ENCODE measurements around the gene RAB5IF.

The RAB5IF gene

DNA sequence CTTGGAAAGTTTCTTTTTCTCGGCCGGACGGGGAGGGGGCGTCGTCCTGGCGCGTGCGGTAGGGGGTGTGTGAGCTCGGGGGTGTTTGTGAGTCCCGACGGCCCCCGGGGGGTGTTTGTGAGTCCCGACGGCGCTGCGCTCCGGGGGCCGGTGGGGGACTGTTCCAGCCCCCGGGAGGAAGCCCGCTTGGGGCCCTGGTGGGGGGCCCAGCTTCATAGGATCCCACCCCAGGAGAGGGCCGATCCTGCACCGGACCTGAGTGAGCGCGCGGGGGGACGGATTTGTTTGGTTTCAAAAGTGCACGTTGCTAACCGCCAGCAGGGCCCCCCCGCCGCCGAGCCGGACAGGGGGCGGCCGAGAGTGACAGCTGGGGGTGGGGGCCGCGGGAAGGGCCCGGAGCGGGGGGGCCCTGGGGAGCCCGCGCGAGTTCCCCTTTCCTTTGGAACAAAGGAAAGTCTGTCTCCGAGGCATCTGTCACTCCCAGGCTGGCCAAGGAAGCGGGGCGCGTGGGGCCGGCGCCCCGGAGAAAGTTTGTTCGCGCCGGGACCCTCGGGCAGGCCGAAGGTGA, 31.7 kb upstream of the RAB5IF start:
- peak overlapping the region; percentile 85 for H3K9ac ChIP-seq (ENCODE audit: low read depth, low read length)
- peaks cover 36% of the 10 kb centered on the region for H3K4me1 ChIP-seq (ENCODE audit: insufficient read depth, low read length)
- H3K27me3 ChIP-seq (ENCODE audit: insufficient read depth, low read length) = no peaks in the 10 kb centered on the region
- peak overlapping the region; percentile 88 for H3K27ac ChIP-seq (ENCODE audit: low read depth, low read length)
- under 1% methylated on average over 50 of the region's 53 CpGs for WGBS
- H3K9me3 ChIP-seq (ENCODE audit: insufficient read depth, low read depth, low read length) = no peaks in the 10 kb centered on the region
- H3K36me3 ChIP-seq (ENCODE audit: insufficient read depth, low read length) = peaks cover 11% of the 10 kb centered on the region
- peak overlapping the region; percentile 95 for H3K4me3 ChIP-seq (ENCODE audit: low read length)

DNA sequence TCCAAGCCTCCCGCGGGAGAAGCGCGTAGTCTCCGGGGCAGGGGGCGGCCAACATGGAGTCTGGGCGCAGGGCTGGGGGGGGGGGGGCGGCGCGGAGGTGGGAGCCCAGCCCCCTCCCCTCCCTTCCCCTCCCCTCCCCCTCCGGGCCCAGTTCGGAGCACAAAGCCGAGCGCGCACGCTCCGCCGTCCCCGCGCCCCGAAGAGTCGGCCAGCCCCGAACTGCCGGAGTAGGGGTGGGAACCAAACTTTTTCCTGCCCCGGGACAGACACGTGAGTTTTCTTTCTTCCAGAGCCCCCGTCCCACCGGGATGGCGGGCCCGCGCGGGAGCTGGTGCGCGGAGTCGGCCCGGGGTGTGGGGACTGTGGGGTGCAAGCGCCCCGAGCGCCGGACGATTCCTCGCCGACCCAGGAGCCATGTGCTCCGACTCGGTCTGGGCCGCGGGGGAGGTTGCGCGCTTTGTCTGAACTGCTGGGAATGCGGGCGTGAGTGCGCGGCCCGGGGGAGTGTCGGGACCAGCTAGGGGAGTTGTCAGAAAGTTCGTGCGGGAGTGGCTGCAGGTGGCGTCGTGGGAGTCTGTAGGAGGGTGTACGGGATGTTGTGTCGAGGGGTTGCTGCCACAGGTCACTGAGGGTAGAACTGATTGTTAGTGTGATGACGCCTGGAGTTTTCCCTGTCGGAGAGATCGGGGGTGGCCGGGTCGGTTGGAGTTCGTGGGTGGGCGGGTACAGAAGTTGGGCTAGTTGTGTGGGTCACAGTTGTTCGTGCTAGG, 31.0 kb upstream of the RAB5IF start:
- H3K27me3 ChIP-seq (ENCODE audit: insufficient read depth, low read length) = no peaks in the 10 kb centered on the region
- peak overlapping the region; percentile 95 for H3K4me3 ChIP-seq (ENCODE audit: low read length)
- H3K9me3 ChIP-seq (ENCODE audit: insufficient read depth, low read depth, low read length) = no peaks in the 10 kb centered on the region
- H3K9ac ChIP-seq (ENCODE audit: low read depth, low read length) = peak overlapping the region; percentile 97
- H3K27ac ChIP-seq (ENCODE audit: low read depth, low read length) = peak overlapping the region; percentile 88
- H3K4me1 ChIP-seq (ENCODE audit: insufficient read depth, low read length) = peaks cover 34% of the 10 kb centered on the region
- peaks cover 16% of the 10 kb centered on the region for H3K36me3 ChIP-seq (ENCODE audit: insufficient read depth, low read length)
- under 1% methylated on average over 60 of the region's 69 CpGs for WGBS

DNA sequence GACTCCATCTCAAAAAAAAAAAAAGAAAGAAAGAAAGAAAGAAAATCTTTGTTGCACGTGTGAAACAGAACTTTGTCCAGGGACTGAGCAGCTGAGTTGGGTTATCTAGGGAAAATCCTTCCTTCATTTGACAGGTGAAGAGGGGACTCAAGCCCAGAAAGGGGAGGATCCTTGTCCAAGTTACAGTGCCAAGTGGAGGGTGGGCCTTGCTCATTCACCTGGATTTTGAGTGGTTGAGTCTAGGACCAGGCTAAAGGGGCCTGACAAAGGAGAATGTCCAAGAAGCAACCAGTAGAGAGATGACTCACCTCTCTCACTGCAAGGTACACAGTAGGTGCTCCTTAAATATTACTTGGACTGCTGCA, 29.5 kb upstream of the RAB5IF start:
- Histone ChIP-seq H3K4me1 (ENCODE audit: insufficient read depth, low read length) (peaks cover 24% of the 10 kb centered on the region), H3K4me3 (ENCODE audit: low read length) (no peak overlapping the region), H3K36me3 (ENCODE audit: insufficient read depth, low read length) (peaks cover 29% of the 10 kb centered on the region), H3K9me3 (ENCODE audit: insufficient read depth, low read depth, low read length) (no peaks in the 10 kb centered on the region), H3K27me3 (ENCODE audit: insufficient read depth, low read length) (no peaks in the 10 kb centered on the region), H3K9ac (ENCODE audit: low read depth, low read length) (no peak overlapping the region), H3K27ac (ENCODE audit: low read depth, low read length) (no peak overlapping the region)
- WGBS = 88% methylated on average over 1 of the region's 1 CpG

DNA sequence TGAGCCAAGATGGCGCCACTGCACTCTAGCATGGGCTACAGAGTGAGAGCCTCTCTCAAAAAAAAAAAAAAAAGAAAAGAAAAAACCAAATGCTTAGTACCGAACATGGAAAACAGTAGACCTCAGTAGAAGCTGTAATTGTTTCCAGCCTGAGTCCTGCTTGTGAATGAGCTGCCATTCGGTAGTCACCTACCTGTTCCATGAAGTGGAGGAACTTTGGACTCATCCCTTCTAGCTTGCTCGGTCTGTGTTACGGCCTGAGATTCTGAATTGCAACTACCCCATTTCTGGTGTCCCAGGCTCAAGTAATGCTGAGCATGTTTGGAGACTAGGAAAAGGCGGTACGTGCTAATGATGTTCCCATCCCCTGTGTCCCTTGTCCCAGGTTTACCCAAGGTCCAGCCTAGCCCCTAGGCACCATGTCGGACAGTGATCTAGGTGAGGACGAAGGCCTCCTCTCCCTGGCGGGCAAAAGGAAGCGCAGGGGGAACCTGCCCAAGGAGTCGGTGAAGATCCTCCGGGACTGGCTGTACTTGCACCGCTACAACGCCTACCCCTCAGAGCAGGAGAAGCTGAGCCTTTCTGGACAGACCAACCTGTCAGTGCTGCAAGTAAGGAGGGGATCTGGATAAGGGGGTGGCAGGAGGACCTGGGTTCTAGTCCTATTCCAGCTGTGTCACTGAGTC, 27.1 kb upstream of the RAB5IF start:
- Histone ChIP-seq H3K4me3 (ENCODE audit: low read length) (no peak overlapping the region), H3K27ac (ENCODE audit: low read depth, low read length) (no peak overlapping the region), H3K27me3 (ENCODE audit: insufficient read depth, low read length) (no peaks in the 10 kb centered on the region), H3K9me3 (ENCODE audit: insufficient read depth, low read depth, low read length) (no peaks in the 10 kb centered on the region), H3K9ac (ENCODE audit: low read depth, low read length) (no peak overlapping the region), H3K36me3 (ENCODE audit: insufficient read depth, low read length) (peaks cover 50% of the 10 kb centered on the region), H3K4me1 (ENCODE audit: insufficient read depth, low read length) (peaks cover 6% of the 10 kb centered on the region)
- 96% methylated on average over 15 of the region's 15 CpGs for WGBS

DNA sequence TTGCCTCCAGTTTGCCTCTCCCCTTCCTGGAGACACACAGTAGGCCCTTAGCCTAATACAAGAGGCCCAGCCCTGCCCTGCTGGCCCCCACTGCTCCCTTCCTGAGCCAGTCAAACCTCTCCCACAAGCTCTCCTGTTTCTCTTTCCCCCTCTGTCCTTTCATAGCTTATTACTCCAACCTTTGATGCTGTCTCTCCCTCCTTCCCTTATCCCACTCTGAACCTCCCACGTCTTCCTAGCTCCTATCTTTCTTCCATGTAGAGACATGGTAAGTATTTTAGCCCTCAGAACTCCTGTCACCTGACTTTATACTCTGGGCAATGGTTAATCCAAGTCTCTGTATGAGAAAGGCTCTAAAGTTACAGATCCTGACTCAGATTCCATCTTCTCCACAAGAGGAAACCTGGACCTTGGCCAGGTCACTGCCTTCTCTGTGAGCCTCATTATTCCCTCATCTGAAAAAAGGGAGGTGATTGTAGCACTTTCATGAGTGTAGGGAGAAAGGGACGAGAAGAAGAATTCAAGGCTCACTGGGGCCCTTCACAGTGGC, 25.5 kb upstream of the RAB5IF start:
- Histone ChIP-seq H3K36me3 (ENCODE audit: insufficient read depth, low read length) (peaks cover 50% of the 10 kb centered on the region), H3K4me3 (ENCODE audit: low read length) (no peak overlapping the region), H3K4me1 (ENCODE audit: insufficient read depth, low read length) (peaks cover 17% of the 10 kb centered on the region), H3K27me3 (ENCODE audit: insufficient read depth, low read length) (no peaks in the 10 kb centered on the region), H3K9ac (ENCODE audit: low read depth, low read length) (no peak overlapping the region), H3K9me3 (ENCODE audit: insufficient read depth, low read depth, low read length) (no peaks in the 10 kb centered on the region), H3K27ac (ENCODE audit: low read depth, low read length) (no peak overlapping the region)
- WGBS = 93% methylated on average over 2 of the region's 2 CpGs

DNA sequence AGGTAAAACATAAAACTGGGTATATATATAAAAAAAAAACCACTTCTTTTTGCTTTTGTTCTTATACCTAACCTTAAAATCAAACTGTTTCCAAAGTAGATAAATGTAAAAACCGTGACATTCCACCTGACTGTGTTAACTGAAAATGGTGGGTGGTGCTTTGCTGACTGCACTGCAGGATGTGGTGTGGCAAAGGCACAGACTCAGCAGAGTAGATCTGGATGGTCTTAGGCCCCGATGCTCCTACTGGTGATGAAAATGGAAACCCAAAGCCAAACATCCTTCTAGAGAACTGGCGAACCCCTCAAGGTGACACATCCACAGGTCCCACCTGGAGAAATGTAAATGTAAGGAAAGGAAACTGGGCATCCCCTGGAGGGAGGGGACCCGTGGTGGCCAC, 23.3 kb upstream of the RAB5IF start:
- no peak overlapping the region for H3K9ac ChIP-seq (ENCODE audit: low read depth, low read length)
- WGBS = 92% methylated on average over 4 of the region's 4 CpGs
- H3K4me1 ChIP-seq (ENCODE audit: insufficient read depth, low read length) = peaks cover 25% of the 10 kb centered on the region
- no peak overlapping the region for H3K27ac ChIP-seq (ENCODE audit: low read depth, low read length)
- no peaks in the 10 kb centered on the region for H3K27me3 ChIP-seq (ENCODE audit: insufficient read depth, low read length)
- H3K9me3 ChIP-seq (ENCODE audit: insufficient read depth, low read depth, low read length) = no peaks in the 10 kb centered on the region
- no peak overlapping the region for H3K4me3 ChIP-seq (ENCODE audit: low read length)
- H3K36me3 ChIP-seq (ENCODE audit: insufficient read depth, low read length) = peaks cover 53% of the 10 kb centered on the region

DNA sequence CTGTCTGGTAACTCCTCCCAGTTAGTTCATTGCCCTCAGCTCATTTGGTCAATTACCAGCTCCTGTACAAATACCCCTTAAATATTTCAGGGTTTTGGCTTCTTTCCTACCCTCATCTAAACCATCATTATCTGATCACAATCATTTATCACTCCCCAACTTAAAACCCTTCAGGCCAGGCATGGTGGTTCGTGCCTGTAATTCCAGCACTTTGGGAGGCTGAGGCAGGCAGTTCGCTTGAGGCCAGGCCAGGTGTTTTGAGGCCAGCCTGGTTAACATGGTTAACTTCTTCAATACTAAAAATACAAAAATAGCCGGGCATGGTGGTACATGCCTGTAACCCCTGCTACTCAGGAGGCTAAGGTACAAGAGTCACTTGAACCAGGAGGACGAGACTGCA, 22.8 kb upstream of the RAB5IF start:
- no peaks in the 10 kb centered on the region for H3K9me3 ChIP-seq (ENCODE audit: insufficient read depth, low read depth, low read length)
- no peaks in the 10 kb centered on the region for H3K27me3 ChIP-seq (ENCODE audit: insufficient read depth, low read length)
- peaks cover 25% of the 10 kb centered on the region for H3K4me1 ChIP-seq (ENCODE audit: insufficient read depth, low read length)
- H3K27ac ChIP-seq (ENCODE audit: low read depth, low read length) = no peak overlapping the region
- no peak overlapping the region for H3K9ac ChIP-seq (ENCODE audit: low read depth, low read length)
- H3K36me3 ChIP-seq (ENCODE audit: insufficient read depth, low read length) = peaks cover 57% of the 10 kb centered on the region
- 97% methylated on average over 4 of the region's 4 CpGs for WGBS
- no peak overlapping the region for H3K4me3 ChIP-seq (ENCODE audit: low read length)

DNA sequence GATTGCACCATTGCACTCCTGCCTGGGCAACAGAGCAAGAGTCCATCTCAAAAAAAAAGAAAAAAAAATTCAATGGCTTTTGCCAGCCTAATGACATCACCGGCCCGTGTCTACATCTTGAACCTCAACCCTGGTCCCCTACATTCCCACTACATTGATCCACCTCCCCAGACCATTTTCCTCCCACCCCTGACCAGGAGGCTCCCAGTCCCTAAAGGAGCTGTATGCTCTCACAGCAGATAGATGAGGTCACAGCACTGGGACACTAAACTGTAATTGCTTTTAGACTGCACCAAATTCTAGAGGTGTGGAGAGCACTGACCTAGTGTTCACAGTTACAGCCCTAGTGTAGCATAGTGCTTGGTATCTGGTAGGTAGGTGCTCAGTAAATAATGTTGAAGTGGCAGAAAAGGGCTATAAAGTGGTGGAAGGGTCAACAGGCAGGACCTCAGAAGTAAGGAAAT, 21.5 kb upstream of the RAB5IF start:
- Histone ChIP-seq H3K4me1 (ENCODE audit: insufficient read depth, low read length) (peaks cover 25% of the 10 kb centered on the region), H3K4me3 (ENCODE audit: low read length) (no peak overlapping the region), H3K36me3 (ENCODE audit: insufficient read depth, low read length) (peaks cover 54% of the 10 kb centered on the region), H3K27me3 (ENCODE audit: insufficient read depth, low read length) (no peaks in the 10 kb centered on the region), H3K27ac (ENCODE audit: low read depth, low read length) (no peak overlapping the region; the same call in 1 of the 2 replicates), H3K9me3 (ENCODE audit: insufficient read depth, low read depth, low read length) (no peaks in the 10 kb centered on the region), H3K9ac (ENCODE audit: low read depth, low read length) (no peak overlapping the region)
- WGBS = 90% methylated on average over 2 of the region's 2 CpGs

DNA sequence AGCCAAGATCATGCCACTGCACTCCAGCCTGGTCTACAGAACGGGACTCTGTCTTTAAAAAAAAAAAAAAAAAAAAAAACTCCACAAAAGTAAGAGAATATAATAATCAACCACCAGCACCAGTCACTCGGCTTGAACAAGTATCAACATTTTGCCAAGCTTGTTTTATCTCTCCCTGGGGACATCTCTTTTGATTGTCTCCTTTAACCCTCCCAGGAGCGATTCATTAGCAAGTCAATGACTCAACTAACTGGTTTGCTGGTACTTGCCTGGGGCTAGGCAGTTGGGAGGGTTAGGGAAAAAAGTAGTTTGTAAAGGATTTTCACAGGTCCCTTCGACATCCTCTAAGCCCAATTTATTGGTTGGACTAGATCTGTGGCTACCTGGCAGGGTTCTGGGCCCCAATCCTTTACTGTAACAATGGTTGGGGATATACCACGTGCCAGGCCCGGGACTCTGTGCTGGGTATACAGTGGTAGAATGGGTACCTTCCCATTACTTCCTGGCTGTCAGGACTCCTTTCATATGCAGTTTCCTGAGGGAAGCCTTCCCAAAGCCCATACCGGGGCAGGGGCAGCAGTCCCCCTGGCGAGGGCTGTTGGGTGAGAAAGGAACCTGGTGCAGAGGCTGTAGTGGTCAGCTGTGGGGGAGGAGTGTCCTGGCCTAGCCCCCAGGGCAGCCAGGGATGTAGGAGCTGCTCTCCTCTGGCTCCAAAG, 20.0 kb upstream of the RAB5IF start:
- Histone ChIP-seq H3K4me1 (ENCODE audit: insufficient read depth, low read length) (peaks cover 25% of the 10 kb centered on the region), H3K9ac (ENCODE audit: low read depth, low read length) (peak overlapping the region; percentile 24), H3K9me3 (ENCODE audit: insufficient read depth, low read depth, low read length) (no peaks in the 10 kb centered on the region), H3K4me3 (ENCODE audit: low read length) (peak overlapping the region; percentile 25), H3K27me3 (ENCODE audit: insufficient read depth, low read length) (no peaks in the 10 kb centered on the region), H3K27ac (ENCODE audit: low read depth, low read length) (peak overlapping the region; percentile 94), H3K36me3 (ENCODE audit: insufficient read depth, low read length) (peaks cover 43% of the 10 kb centered on the region)
- 6% methylated on average over 8 of the region's 8 CpGs for WGBS

DNA sequence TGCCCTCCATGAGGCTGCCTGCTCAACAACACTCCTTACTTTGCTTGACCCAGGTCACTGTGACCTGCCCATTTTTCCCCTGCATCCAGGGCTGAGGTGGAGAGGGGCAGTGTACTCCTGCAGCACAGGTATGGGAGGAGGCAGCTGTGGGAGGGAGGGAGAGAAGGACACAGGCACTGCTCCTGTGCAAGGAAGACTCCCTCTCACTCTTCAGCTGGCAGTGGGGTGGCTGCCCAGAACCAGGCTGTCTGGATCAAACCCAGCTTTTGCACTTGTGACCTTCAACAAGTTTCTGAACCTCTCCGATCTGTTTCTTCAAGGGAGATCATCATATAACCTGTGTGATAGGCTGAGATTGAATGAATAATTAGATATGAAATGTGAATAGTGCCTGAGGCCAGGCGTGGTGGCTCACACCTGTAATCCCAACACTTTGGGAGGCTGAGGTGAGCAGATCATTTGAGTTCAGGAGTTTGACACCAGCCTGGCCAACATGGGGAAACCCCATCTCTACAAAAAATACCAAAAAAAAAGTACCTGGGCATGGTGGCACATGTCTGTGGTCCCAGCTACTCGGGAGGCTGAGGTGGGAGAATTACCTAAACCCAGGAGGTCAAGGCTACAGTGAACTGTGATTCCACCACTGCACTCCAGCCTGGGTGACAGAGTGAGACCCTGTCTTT, 18.1 kb upstream of the RAB5IF start:
- H3K27ac ChIP-seq (ENCODE audit: low read depth, low read length) = no peak overlapping the region
- peaks cover 34% of the 10 kb centered on the region for H3K4me1 ChIP-seq (ENCODE audit: insufficient read depth, low read length)
- H3K27me3 ChIP-seq (ENCODE audit: insufficient read depth, low read length) = no peaks in the 10 kb centered on the region
- no peaks in the 10 kb centered on the region for H3K9me3 ChIP-seq (ENCODE audit: insufficient read depth, low read depth, low read length)
- H3K4me3 ChIP-seq (ENCODE audit: low read length) = no peak overlapping the region
- H3K9ac ChIP-seq (ENCODE audit: low read depth, low read length) = no peak overlapping the region; the same call in 1 of the 2 replicates
- H3K36me3 ChIP-seq (ENCODE audit: insufficient read depth, low read length) = peaks cover 38% of the 10 kb centered on the region
- 92% methylated on average over 3 of the region's 3 CpGs for WGBS

Measured in HUES64 (cell line).